Vagina (tissue), 2 donors: ENCODE measurements around the gene ADAMTS12. TPM values are rescaled to one million over a fixed set of nuclear protein-coding genes. Genes with fewer than 3 reads are reported as not detected.

Source experiments
- DNase-seq, 2 donors: peaks; one replicate each; pipeline ENCODE4 v3.0.0-alpha.2; 2017; ENCODE audit errors: extremely low spot score in 2 of 2
- H3K27ac ChIP-seq: fragments of 200-600 bp; sonication (generic); one replicate; pipeline ENCODE4 v1.5.1; 2019
- H3K27me3 ChIP-seq: fragments of 200-600 bp; sonication (generic); one replicate; pipeline ENCODE4 v1.5.1; 2019
- H3K36me3 ChIP-seq, 2 donors: fragments of 200-600 bp; sonication (generic); one replicate each; pipeline ENCODE4 v1.5.1; 2017 to 2019
- H3K4me1 ChIP-seq: fragments of 200-600 bp; sonication (generic); one replicate; pipeline ENCODE4 v1.5.1; 2019
- H3K4me3 ChIP-seq, 2 donors: fragments of 200-600 bp; sonication (generic); 1 replicate in 1 of 2; 2 replicates in 1 of 2; pipeline ENCODE4 v1.5.1; 2016 to 2019
- H3K9me3 ChIP-seq: fragments of 200-600 bp; sonication (generic); one replicate; pipeline ENCODE4 v1.5.1; 2019
- CTCF ChIP-seq, 3 experiments: fragments of 450-650 bp in 2 of 3; fragments of 200-600 bp in 1 of 3; sonication (generic) in 1 of 3; IDR thresholded peaks; one replicate each; pipeline ENCODE4 v1.5.1; 2017 to 2019; ENCODE audit warnings: antibody characterized with exemption in 3 of 3, mild to moderate bottlenecking in 2 of 3, moderate library complexity in 2 of 3
- POLR2A ChIP-seq, 2 donors: fragments of 450-650 bp; IDR thresholded peaks; one replicate each; pipeline ENCODE4 v1.6.1; 2017; ENCODE audit warnings: antibody characterized with exemption in 2 of 2, mild to moderate bottlenecking in 2 of 2, moderate library complexity in 2 of 2
- POLR2AphosphoS5 ChIP-seq, 2 donors: sonication (generic); formaldehyde crosslinking; IDR thresholded peaks; one replicate each; pipeline ENCODE4 v1.9.0; 2017; ENCODE audit warnings: antibody characterized with exemption in 2 of 2, mild to moderate bottlenecking in 2 of 2, low read depth in 1 of 2; ENCODE audit not compliant: insufficient read depth in 1 of 2
- intact Hi-C: fragments of 100-400 bp; cut with DNase I; formaldehyde crosslinking; loops from one replicate; pipeline ENCODE4 v1.15.1; 2023
- total RNA-seq: library from RNA; depleted of rRNA; stranded (reverse); fragments of >200 nt; gene quantifications from one replicate; pipeline ENCODE4 v1.2.3, GENCODE V29; 2016

Gene ADAMTS12
- total RNA-seq, 1 donor from 2014 or later, result 7.6 TPM

GRCh38 chr5:33639474-33639873 is 252.3 kb downstream of the ADAMTS12 start:
- Histone ChIP-seq H3K4me3 (no peak overlapping the region), H3K4me1 (no peaks in the 10 kb centered on the region), H3K27me3 (no peaks in the 10 kb centered on the region), H3K9me3 (no peaks in the 10 kb centered on the region), H3K27ac (no peak overlapping the region), H3K36me3 (no peaks in the 10 kb centered on the region)
- intact Hi-C loops, result no loop called here
- TF ChIP-seq CTCF (IDR thresholded peaks at IDR 0.05) (no peak), POLR2A (IDR thresholded peaks at IDR 0.05) (no peak), POLR2AphosphoS5 (IDR thresholded peaks at IDR 0.05; ENCODE audit: insufficient read depth in 1 of 2, low read depth in 1 of 2) (no peak)
- no peak for DNase-seq

DNA sequence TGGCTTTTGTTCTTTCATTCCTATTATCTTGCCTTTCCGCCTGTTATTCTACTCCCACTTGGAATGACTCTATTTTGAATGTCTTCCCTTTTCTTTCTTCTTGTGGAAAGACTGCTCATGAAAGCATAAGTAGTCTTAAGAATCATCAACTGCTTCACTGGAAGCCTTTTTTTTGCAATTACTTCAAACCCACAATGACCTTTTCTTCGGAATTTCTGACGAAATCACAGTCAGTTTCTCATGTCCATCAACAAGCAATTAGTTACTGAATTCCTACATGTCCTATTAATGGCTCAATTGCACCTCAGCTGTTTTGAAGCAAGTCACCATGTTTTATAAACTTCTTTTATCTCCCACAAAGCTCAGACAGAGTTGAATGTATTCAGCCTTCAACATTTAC is 254.8 kb downstream of the ADAMTS12 start:
- no peak for TF ChIP-seq POLR2A (IDR thresholded peaks at IDR 0.05)
- no peak for TF ChIP-seq POLR2AphosphoS5 (IDR thresholded peaks at IDR 0.05; ENCODE audit: insufficient read depth in 1 of 2, low read depth in 1 of 2)
- no peak for TF ChIP-seq CTCF (IDR thresholded peaks at IDR 0.05)
- Histone ChIP-seq H3K4me3 (no peak overlapping the region), H3K4me1 (no peaks in the 10 kb centered on the region), H3K27me3 (no peaks in the 10 kb centered on the region), H3K9me3 (no peaks in the 10 kb centered on the region), H3K27ac (no peak overlapping the region), H3K36me3 (no peaks in the 10 kb centered on the region)
- intact Hi-C loops, result no loop called here
- no peak for DNase-seq

- no peak for DNase-seq
- TF ChIP-seq POLR2A (IDR thresholded peaks at IDR 0.05), result no peak
- TF ChIP-seq POLR2AphosphoS5 (IDR thresholded peaks at IDR 0.05; ENCODE audit: insufficient read depth in 1 of 2, low read depth in 1 of 2), result no peak
- TF ChIP-seq CTCF (IDR thresholded peaks at IDR 0.05), result no peak
- no peak overlapping the region for H3K4me3 ChIP-seq
- H3K36me3 ChIP-seq, result no peaks in the 10 kb centered on the region
- H3K27ac ChIP-seq, result no peak overlapping the region
- no peaks in the 10 kb centered on the region for H3K4me1 ChIP-seq
- H3K9me3 ChIP-seq, result no peaks in the 10 kb centered on the region
- intact Hi-C loops, result no loop called here
- no peaks in the 10 kb centered on the region for H3K27me3 ChIP-seq
Measured at GRCh38 chr5:33635582-33635981, 256.2 kb downstream of the ADAMTS12 start.

- Histone ChIP-seq H3K27me3 (no peaks in the 10 kb centered on the region), H3K4me3 (no peak overlapping the region), H3K36me3 (no peaks in the 10 kb centered on the region), H3K4me1 (no peaks in the 10 kb centered on the region), H3K27ac (no peak overlapping the region), H3K9me3 (no peaks in the 10 kb centered on the region)
- TF ChIP-seq POLR2AphosphoS5 (IDR thresholded peaks at IDR 0.05; ENCODE audit: insufficient read depth in 1 of 2, low read depth in 1 of 2) (no peak), CTCF (IDR thresholded peaks at IDR 0.05) (no peak), POLR2A (IDR thresholded peaks at IDR 0.05) (no peak)
- intact Hi-C loops, result no loop called here
- no peak for DNase-seq
Measured at GRCh38 chr5:33633699-33634098, 258.1 kb downstream of the ADAMTS12 start.

DNA sequence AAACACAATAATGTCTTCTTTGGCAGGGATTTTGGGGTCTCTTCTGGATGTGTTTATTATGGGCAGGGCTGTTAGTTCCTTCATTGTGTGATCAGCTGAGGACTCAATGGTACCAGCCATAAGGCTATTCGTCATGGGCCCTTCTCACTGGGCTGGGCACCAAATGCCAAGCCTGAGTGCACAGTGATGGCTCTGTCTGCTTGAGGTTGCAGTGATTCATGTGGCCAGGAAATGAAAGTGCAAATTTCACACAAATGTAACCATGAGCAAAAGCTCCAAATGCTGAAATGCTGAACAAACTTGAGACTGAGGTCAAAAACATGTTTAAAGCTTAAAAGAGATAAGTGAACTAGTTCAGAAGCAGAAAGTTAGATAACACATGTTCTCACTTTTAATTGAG is 260.0 kb downstream of the ADAMTS12 start:
- no peaks in the 10 kb centered on the region for H3K9me3 ChIP-seq
- no peaks in the 10 kb centered on the region for H3K4me1 ChIP-seq
- no peak for TF ChIP-seq POLR2A (IDR thresholded peaks at IDR 0.05)
- TF ChIP-seq CTCF (IDR thresholded peaks at IDR 0.05), result no peak
- TF ChIP-seq POLR2AphosphoS5 (IDR thresholded peaks at IDR 0.05; ENCODE audit: insufficient read depth in 1 of 2, low read depth in 1 of 2), result no peak
- no peak for DNase-seq
- no peaks in the 10 kb centered on the region for H3K27me3 ChIP-seq
- intact Hi-C loops, result no loop called here
- no peak overlapping the region for H3K4me3 ChIP-seq
- H3K36me3 ChIP-seq, result no peaks in the 10 kb centered on the region
- no peak overlapping the region for H3K27ac ChIP-seq
